ENCODE measurements around the gene C19orf38. TPM values are rescaled to one million over a fixed set of nuclear protein-coding genes. Genes with fewer than 3 reads are reported as not detected.

C19orf38 gene
- polyA plus RNA-seq, 1 of the 3 experiments (the other 2 are of a cell fraction), result 0.15 TPM

GRCh38 chr19:10911579-10912363, 63.6 kb downstream of the C19orf38 start:
- H3K9me2 ChIP-seq, result no peaks in the 10 kb centered on the region
- H3K9me3 ChIP-seq, result no peaks in the 10 kb centered on the region
- ChIA-PET POLR2A (no interaction called here), CTCF (interaction anchor here (0.9 kb wide), 2 partner anchors 41 to 47 kb away, joined by 3 to 4 read pairs; no protein-coding TSS in a partner anchor)
- peaks cover 7% of the 10 kb centered on the region; the same call in 1 of the 2 replicates for H4K20me1 ChIP-seq (ENCODE audit: insufficient read depth)
- DNase-seq, result no peak
- H3K27ac ChIP-seq (ENCODE audit: low read depth in 2 of 2, low read length in 1 of 2), result no peak overlapping the region
- H3K27me3 ChIP-seq (ENCODE audit: insufficient read depth), result no peaks in the 10 kb centered on the region
- peaks cover 4% of the 10 kb centered on the region; the same call in 1 of the 2 replicates for H3K79me2 ChIP-seq (ENCODE audit: insufficient read depth)
- TF ChIP-seq RCOR1 (IDR thresholded peaks at IDR 0.05; ENCODE audit: low read length), result no peak
- TF ChIP-seq GABPA (IDR thresholded peaks at IDR 0.05; ENCODE audit: low read depth), result no peak
- no peak for TF ChIP-seq POLR2AphosphoS5 (IDR thresholded peaks at IDR 0.05; ENCODE audit: low read depth, low read length)
- no peak for TF ChIP-seq JUND (IDR thresholded peaks at IDR 0.05)
- TF ChIP-seq MXI1 (IDR thresholded peaks at IDR 0.05; ENCODE audit: low read depth, low read length), result no peak
- TF ChIP-seq SIN3A (IDR thresholded peaks at IDR 0.05; ENCODE audit: borderline replicate concordance, low read depth, low read length), result no peak
- H3K4me3 ChIP-seq (ENCODE audit: low read depth in 2 of 2, low read length in 1 of 2), result no peak overlapping the region
- no peak overlapping the region for H2AFZ ChIP-seq (ENCODE audit: low read depth)
- no peaks in the 10 kb centered on the region for H3F3A ChIP-seq (replicated peaks; ENCODE audit: insufficient read depth)
- H3K4me1 ChIP-seq (ENCODE audit: control insufficient read depth in 1 of 2, insufficient read depth in 2 of 2, low read depth in 1 of 2, low read length in 1 of 2), result peaks cover 4 to 17% of the 10 kb centered on the region in 2 experiments; a peak in 3 of 4 replicates
- H3K36me3 ChIP-seq (replicated peaks in 1 of 2; ENCODE audit: control insufficient read depth in 1 of 2, insufficient read depth in 2 of 2, low read length in 1 of 2), result peaks cover 9 to 33% of the 10 kb centered on the region in 2 experiments
- 94% methylated on average over 26 of the region's 31 CpGs for WGBS (ENCODE audit: low lambda C conversion rate)
- H3K4me2 ChIP-seq, result no peak overlapping the region
- H3K9ac ChIP-seq, result no peak overlapping the region

GRCh38 chr19:10912619-10913018, 64.4 kb downstream of the C19orf38 start:
- Histone ChIP-seq H3K36me3 (replicated peaks in 1 of 2; ENCODE audit: control insufficient read depth in 1 of 2, insufficient read depth in 2 of 2, low read length in 1 of 2) (peaks cover 9 to 34% of the 10 kb centered on the region in 2 experiments), H2AFZ (ENCODE audit: low read depth) (no peak overlapping the region), H3K79me2 (ENCODE audit: insufficient read depth) (no peaks in the 10 kb centered on the region), H3K4me2 (no peak overlapping the region), H3K9ac (no peak overlapping the region), H3K4me3 (ENCODE audit: low read depth in 2 of 2, low read length in 1 of 2) (no peak overlapping the region), H3F3A (replicated peaks; ENCODE audit: insufficient read depth) (peaks cover 4% of the 10 kb centered on the region), H3K27me3 (ENCODE audit: insufficient read depth) (no peaks in the 10 kb centered on the region), H3K9me2 (no peaks in the 10 kb centered on the region), H3K27ac (ENCODE audit: low read depth in 2 of 2, low read length in 1 of 2) (no peak overlapping the region), H3K9me3 (no peaks in the 10 kb centered on the region), H4K20me1 (ENCODE audit: insufficient read depth) (peaks cover 7% of the 10 kb centered on the region; the same call in 1 of the 2 replicates), H3K4me1 (ENCODE audit: control insufficient read depth in 1 of 2, insufficient read depth in 2 of 2, low read depth in 1 of 2, low read length in 1 of 2) (peaks cover 4 to 17% of the 10 kb centered on the region in 2 experiments; a peak in 3 of 4 replicates)
- 94% methylated on average over 16 of the region's 18 CpGs for WGBS (ENCODE audit: low lambda C conversion rate)
- CTCF ChIA-PET, result interaction anchor here (0.8 to 0.9 kb wide), 2 partner anchors 40 to 42 kb away, joined by 3 read pairs; no protein-coding TSS in a partner anchor
- DNase-seq, result no peak
- POLR2A ChIA-PET, result no interaction called here
- TF ChIP-seq CHD2 (IDR thresholded peaks at IDR 0.05; ENCODE audit: low read length, partially characterized antibody) (no peak), FOXJ3 (CRISPR knock-in tag; IDR thresholded peaks at IDR 0.05) (no peak), USF1 (IDR thresholded peaks at IDR 0.05; ENCODE audit: borderline replicate concordance, low read depth) (no peak), FOXM1 (IDR thresholded peaks at IDR 0.05; ENCODE audit: low read depth) (no peak), EP300 (IDR thresholded peaks at IDR 0.05; ENCODE audit: borderline replicate concordance in 1 of 2, low read depth in 1 of 2, low read length in 1 of 2) (no peak), TAF1 (IDR thresholded peaks at IDR 0.05; ENCODE audit: borderline replicate concordance, low read depth, low read length) (no peak), GABPA (IDR thresholded peaks at IDR 0.05; ENCODE audit: low read depth) (no peak), RXRA (IDR thresholded peaks at IDR 0.05; ENCODE audit: borderline replicate concordance, low read depth) (no peak), SMC3 (IDR thresholded peaks at IDR 0.05; ENCODE audit: low read depth, low read length) (no peak), MEF2A (IDR thresholded peaks at IDR 0.05; ENCODE audit: borderline replicate concordance, low read depth) (no peak), GATA2 (CRISPR knock-in tag; IDR thresholded peaks at IDR 0.05) (no peak), CTCF (IDR thresholded peaks at IDR 0.05) (no peak), EZH2phosphoT487 (IDR thresholded peaks at IDR 0.05; ENCODE audit: borderline replicate concordance, low read depth) (no peak)
